SK-N-SH (cell line): ENCODE data around the gene CTLA4. TPM values are rescaled to one million over a fixed set of nuclear protein-coding genes. Genes with fewer than 3 reads are reported as not detected.

Experiments
- CTCF ChIA-PET: fragments of 300-600, 350-600 bp; formaldehyde crosslinking; extraction: SDS; loops from one replicate; lab custom pipeline; 2021; lab: Yijun Ruan, JAX
- POLR2A ChIA-PET: fragments of 350-600 bp; sonication (Branson Sonifier 250); formaldehyde crosslinking; extraction: SDS; loops from one replicate; lab custom pipeline; 2020; ENCODE audit warnings: antibody characterized with exemption, inconsistent platforms; lab: Yijun Ruan, JAX
- DNase-seq: peaks from one replicate; pipeline ENCODE4 v3.0.0; 2012
- H2AFZ ChIP-seq: fragments of 200-600 bp; sonication (generic); 2 replicates; pipeline ENCODE4 v1.8.1; 2016; ENCODE audit warnings: antibody characterized with exemption, mild to moderate bottlenecking, low read depth
- H3F3A ChIP-seq: fragments of 200-600 bp; sonication (generic); replicated peaks from 2 replicates; pipeline ENCODE3; 2016; ENCODE audit warnings: antibody characterized with exemption, mild to moderate bottlenecking; ENCODE audit not compliant: insufficient read depth
- H3K27ac ChIP-seq, 2 experiments: fragments of 200-500 bp in 1 of 2; fragments of 200-600 bp in 1 of 2; sonication (Bioruptor generic) in 1 of 2; sonication (generic), shearing (Covaris generic) in 1 of 2; 2 replicates each; pipeline versions ENCODE4 v1.5.1 to v1.6.1; 2014 to 2016; ENCODE audit warnings: low read depth in 2 of 2, inconsistent platforms in 1 of 2, low read length in 1 of 2, mild to moderate bottlenecking in 1 of 2, mixed read lengths in 1 of 2
- H3K27me3 ChIP-seq: fragments of 200-600 bp; sonication (generic), shearing (Covaris generic); 2 replicates; pipeline ENCODE4 v1.6.1; 2016; ENCODE audit warnings: mixed run types; ENCODE audit not compliant: insufficient read depth
- H3K36me3 ChIP-seq, 2 experiments: fragments of 200-500 bp in 1 of 2; fragments of 200-600 bp in 1 of 2; sonication (Bioruptor generic) in 1 of 2; sonication (generic) in 1 of 2; replicated peaks in 1 of 2; 2 replicates each; pipeline versions ENCODE3 to v1.5.1; 2014 to 2016; ENCODE audit warnings: low read length in 1 of 2, mild to moderate bottlenecking in 1 of 2; ENCODE audit not compliant: insufficient read depth in 2 of 2, control insufficient read depth in 1 of 2
- H3K4me1 ChIP-seq, 2 experiments: fragments of 200-500 bp in 1 of 2; fragments of 200-600 bp in 1 of 2; sonication (Bioruptor generic) in 1 of 2; sonication (generic), shearing (Covaris generic) in 1 of 2; 2 replicates each; pipeline versions ENCODE4 v1.5.1 to v1.6.1; 2014 to 2016; ENCODE audit warnings: low read depth in 1 of 2, low read length in 1 of 2, mixed run types in 1 of 2; ENCODE audit not compliant: insufficient read depth in 2 of 2, control insufficient read depth in 1 of 2
- H3K4me2 ChIP-seq: fragments of 200-600 bp; sonication (generic), shearing (Covaris generic); 2 replicates; pipeline ENCODE4 v1.6.1; 2017; ENCODE audit warnings: mixed run types
- H3K4me3 ChIP-seq, 2 experiments: fragments of 200-500 bp in 1 of 2; fragments of 200-600 bp in 1 of 2; sonication (Bioruptor generic) in 1 of 2; sonication (generic), shearing (Covaris generic) in 1 of 2; 2 replicates each; pipeline versions ENCODE4 v1.5.1 to v1.8.1; 2014 to 2016; ENCODE audit warnings: low read depth in 2 of 2, inconsistent platforms in 1 of 2, low read length in 1 of 2, mild to moderate bottlenecking in 1 of 2, mixed read lengths in 1 of 2, moderate library complexity in 1 of 2
- H3K79me2 ChIP-seq: fragments of 200-600 bp; sonication (generic); 2 replicates; pipeline ENCODE4 v1.8.1; 2017; ENCODE audit warnings: mild to moderate bottlenecking; ENCODE audit not compliant: insufficient read depth
- H3K9ac ChIP-seq: fragments of 200-600 bp; sonication (generic); 2 replicates; pipeline ENCODE4 v1.6.1; 2017; ENCODE audit warnings: mixed run types
- H3K9me2 ChIP-seq: fragments of 200-600 bp; sonication (generic); 2 replicates; pipeline ENCODE4 v1.6.1; 2017; ENCODE audit warnings: mixed run types
- H3K9me3 ChIP-seq: fragments of 200-600 bp; sonication (generic); 2 replicates; pipeline ENCODE4 v1.6.1; 2017; ENCODE audit warnings: mixed run types, mild to moderate bottlenecking, moderate library complexity
- H4K20me1 ChIP-seq: fragments of 200-600 bp; sonication (generic); 2 replicates; pipeline ENCODE4 v1.6.1; 2017; ENCODE audit warnings: mild to moderate bottlenecking, mixed run types; ENCODE audit not compliant: insufficient read depth
- EP300 ChIP-seq, 2 experiments: IDR thresholded peaks; 2 replicates each; pipeline versions ENCODE4 v1.4.0 to v1.6.1; 2012; ENCODE audit warnings: borderline replicate concordance in 1 of 2, low read depth in 1 of 2, low read length in 1 of 2
- EZH2phosphoT487 ChIP-seq: fragments of 200-600 bp; sonication (generic); IDR thresholded peaks from 2 replicates; pipeline ENCODE4 v1.6.1; 2017; ENCODE audit warnings: low read depth, mixed run types, mild to moderate bottlenecking, antibody characterized with exemption, moderate library complexity, borderline replicate concordance
- FOXM1 ChIP-seq: IDR thresholded peaks from 2 replicates; pipeline ENCODE4 v1.4.0; 2012; ENCODE audit warnings: low read depth, mild to moderate bottlenecking
- GABPA ChIP-seq: IDR thresholded peaks from 2 replicates; pipeline ENCODE4 v1.4.0; 2012; ENCODE audit warnings: low read depth, mild to moderate bottlenecking
- GATA2 ChIP-seq: sonication (generic); formaldehyde crosslinking; IDR thresholded peaks from 2 replicates; pipeline ENCODE4 v1.5.0; 2020; ENCODE audit warnings: mild to moderate bottlenecking, missing genetic modification reagents
- IRF3 ChIP-seq: fragments of 150-350 bp; IDR thresholded peaks from 2 replicates; pipeline ENCODE4 v1.6.1; 2016; ENCODE audit warnings: mild to moderate bottlenecking, low read depth, low read length
- JUND ChIP-seq: IDR thresholded peaks from 2 replicates; pipeline ENCODE4 v1.4.0; 2012
- MEF2A ChIP-seq: IDR thresholded peaks from 2 replicates; pipeline ENCODE4 v1.4.0; 2012; ENCODE audit warnings: low read depth, borderline replicate concordance
- MXI1 ChIP-seq: IDR thresholded peaks from 2 replicates; pipeline ENCODE4 v1.6.1; 2012; ENCODE audit warnings: mild to moderate bottlenecking, low read depth, low read length, improper control_type of control experiment
- PBX3 ChIP-seq: IDR thresholded peaks from 2 replicates; pipeline ENCODE4; 2012
- RAD21 ChIP-seq: IDR thresholded peaks from 2 replicates; pipeline ENCODE4 v1.6.1; 2012; ENCODE audit warnings: mild to moderate bottlenecking, low read length
- RCOR1 ChIP-seq: fragments of 150-350 bp; IDR thresholded peaks from 2 replicates; pipeline ENCODE4 v1.6.1; 2017; ENCODE audit warnings: antibody characterized with exemption, low read length
- RXRA ChIP-seq: IDR thresholded peaks from 2 replicates; pipeline ENCODE4 v1.4.0; 2012; ENCODE audit warnings: low read depth, mild to moderate bottlenecking, borderline replicate concordance
- TAF1 ChIP-seq: IDR thresholded peaks from 2 replicates; pipeline ENCODE4 v1.6.1; 2012; ENCODE audit warnings: low read depth, mild to moderate bottlenecking, low read length, moderate library complexity, borderline replicate concordance
- TCF12 ChIP-seq: IDR thresholded peaks from 2 replicates; pipeline ENCODE4 v1.4.0; 2012
- TEAD4 ChIP-seq: IDR thresholded peaks from 2 replicates; pipeline ENCODE4 v1.4.0; 2012; ENCODE audit warnings: mild to moderate bottlenecking, borderline replicate concordance; ENCODE audit not compliant: insufficient read depth
- USF2 ChIP-seq: fragments of 150-350 bp; IDR thresholded peaks from 2 replicates; pipeline ENCODE4 v1.6.1; 2017; ENCODE audit warnings: antibody characterized with exemption, low read length, low read depth, borderline replicate concordance
- YY1 ChIP-seq: IDR thresholded peaks from 2 replicates; pipeline ENCODE4 v1.4.0; 2012; ENCODE audit warnings: low read depth, mild to moderate bottlenecking
- ZBTB33 ChIP-seq: IDR thresholded peaks from 2 replicates; pipeline ENCODE4 v1.4.0; 2012; ENCODE audit warnings: low read depth, borderline replicate concordance
- WGBS: methylation state at CpG from one replicate; pipeline ENCODE4 v1.1.6; 2017; ENCODE audit warnings: low lambda C conversion rate; 5-methylcytosine and 5-hydroxymethylcytosine counted together
- polyA plus RNA-seq, 3 experiments: library from polyadenylated mRNA; depleted of rRNA; stranded (reverse); fragments of >200 nt; gene quantifications; 2 replicates each; pipeline ENCODE4 v1.2.3, GENCODE V29; 2012

Gene CTLA4
- polyA plus RNA-seq, 1 of the 3 experiments (the other 2 are of a cell fraction), result not detected

- Histone ChIP-seq H3K79me2 (no peaks in the 10 kb centered on the region), H4K20me1 (no peaks in the 10 kb centered on the region), H3K4me2 (no peak overlapping the region), H3K36me3 (no peaks in the 10 kb centered on the region), H3K27me3 (no peaks in the 10 kb centered on the region), H3K27ac (no peak overlapping the region), H3K4me1 (no peaks in the 10 kb centered on the region), H3F3A (no peaks in the 10 kb centered on the region), H3K9ac (no peak overlapping the region), H2AFZ (no peak overlapping the region), H3K4me3 (no peak overlapping the region), H3K9me2 (no peaks in the 10 kb centered on the region), H3K9me3 (no peaks in the 10 kb centered on the region)
- ChIA-PET POLR2A (no interaction called here), CTCF (interaction anchor here (1.8 kb wide), 2 partner anchors 10 to 12 kb away, joined by 6 to 13 read pairs; no protein-coding TSS in a partner anchor)
- no peak for DNase-seq
- TF ChIP-seq MEF2A (no peak), USF2 (no peak), PBX3 (no peak), IRF3 (no peak), GABPA (no peak), MXI1 (no peak), GATA2 (CRISPR knock-in tag) (no peak), EP300 (IDR thresholded peaks at IDR 0.05; ENCODE audit: borderline replicate concordance in 1 of 2, low read depth in 1 of 2, low read length in 1 of 2) (no peak), FOXM1 (no peak), JUND (no peak), RCOR1 (no peak), TCF12 (no peak)
- 61% methylated on average over 3 of the region's 3 CpGs for WGBS
These were observed 43.0 kb upstream of the CTLA4 start for GRCh38 chr2:203824603-203825002.

GRCh38 chr2:203826704-203827103, 40.9 kb upstream of the CTLA4 start:
- 75% methylated on average over 1 of the region's 1 CpG for WGBS
- H3K4me2 ChIP-seq, result no peak overlapping the region
- H3K27me3 ChIP-seq, result no peaks in the 10 kb centered on the region; the same call in 1 of the 2 replicates
- no peak overlapping the region for H3K9ac ChIP-seq
- TF ChIP-seq ZBTB33 (no peak), RXRA (no peak), TEAD4 (no peak), MXI1 (no peak), YY1 (no peak), RAD21 (no peak), TAF1 (no peak), EP300 (IDR thresholded peaks at IDR 0.05; ENCODE audit: borderline replicate concordance in 1 of 2, low read depth in 1 of 2, low read length in 1 of 2) (no peak), EZH2phosphoT487 (no peak)
- no peaks in the 10 kb centered on the region for H4K20me1 ChIP-seq
- no peaks in the 10 kb centered on the region for H3K36me3 ChIP-seq
- no peaks in the 10 kb centered on the region for H3K4me1 ChIP-seq
- no peaks in the 10 kb centered on the region for H3K9me2 ChIP-seq
- ChIA-PET POLR2A (no interaction called here), CTCF (interaction anchor here (1.3 kb wide), 1 partner anchor 11 kb away, joined by 3 read pairs; no protein-coding TSS in a partner anchor)
- H3K79me2 ChIP-seq, result no peaks in the 10 kb centered on the region
- no peak overlapping the region for H3K27ac ChIP-seq
- no peak for DNase-seq
- no peaks in the 10 kb centered on the region for H3F3A ChIP-seq
- no peak overlapping the region for H3K4me3 ChIP-seq
- H2AFZ ChIP-seq, result no peak overlapping the region
- no peaks in the 10 kb centered on the region for H3K9me3 ChIP-seq
